GM12865 (cell line): ENCODE data around the gene GDF15.

Source experiments
- DNase-seq: peaks from one replicate; pipeline ENCODE4 v3.0.0; 2010; ENCODE audit warnings: low read depth
- H3K4me3 ChIP-seq: 2 replicates; pipeline ENCODE4 v1.5.1; 2011; ENCODE audit warnings: mild to moderate bottlenecking, low read depth, low read length, control low read depth
- TF ChIP-seq, protein P1 (sequence below): IDR thresholded peaks from 2 replicates; pipeline ENCODE4 v1.5.1; 2011; ENCODE audit warnings: low read length, control low read depth, low read depth, inconsistent platforms; ENCODE audit not compliant: insufficient read depth; ENCODE audit errors: missing control alignments

Gene GDF15

GRCh38 chr19:18415178-18415867, 29.4 kb downstream of the GDF15 start:
- no peak for DNase-seq
- TF ChIP-seq, protein P1, sequence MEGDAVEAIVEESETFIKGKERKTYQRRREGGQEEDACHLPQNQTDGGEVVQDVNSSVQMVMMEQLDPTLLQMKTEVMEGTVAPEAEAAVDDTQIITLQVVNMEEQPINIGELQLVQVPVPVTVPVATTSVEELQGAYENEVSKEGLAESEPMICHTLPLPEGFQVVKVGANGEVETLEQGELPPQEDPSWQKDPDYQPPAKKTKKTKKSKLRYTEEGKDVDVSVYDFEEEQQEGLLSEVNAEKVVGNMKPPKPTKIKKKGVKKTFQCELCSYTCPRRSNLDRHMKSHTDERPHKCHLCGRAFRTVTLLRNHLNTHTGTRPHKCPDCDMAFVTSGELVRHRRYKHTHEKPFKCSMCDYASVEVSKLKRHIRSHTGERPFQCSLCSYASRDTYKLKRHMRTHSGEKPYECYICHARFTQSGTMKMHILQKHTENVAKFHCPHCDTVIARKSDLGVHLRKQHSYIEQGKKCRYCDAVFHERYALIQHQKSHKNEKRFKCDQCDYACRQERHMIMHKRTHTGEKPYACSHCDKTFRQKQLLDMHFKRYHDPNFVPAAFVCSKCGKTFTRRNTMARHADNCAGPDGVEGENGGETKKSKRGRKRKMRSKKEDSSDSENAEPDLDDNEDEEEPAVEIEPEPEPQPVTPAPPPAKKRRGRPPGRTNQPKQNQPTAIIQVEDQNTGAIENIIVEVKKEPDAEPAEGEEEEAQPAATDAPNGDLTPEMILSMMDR = no peak
- H3K4me3 ChIP-seq = no peak overlapping the region

GRCh38 chr19:18416778-18417249, 30.9 kb downstream of the GDF15 start:
- DNase-seq = peak; percentile 80
- TF ChIP-seq, protein P1 = no peak

DNA sequence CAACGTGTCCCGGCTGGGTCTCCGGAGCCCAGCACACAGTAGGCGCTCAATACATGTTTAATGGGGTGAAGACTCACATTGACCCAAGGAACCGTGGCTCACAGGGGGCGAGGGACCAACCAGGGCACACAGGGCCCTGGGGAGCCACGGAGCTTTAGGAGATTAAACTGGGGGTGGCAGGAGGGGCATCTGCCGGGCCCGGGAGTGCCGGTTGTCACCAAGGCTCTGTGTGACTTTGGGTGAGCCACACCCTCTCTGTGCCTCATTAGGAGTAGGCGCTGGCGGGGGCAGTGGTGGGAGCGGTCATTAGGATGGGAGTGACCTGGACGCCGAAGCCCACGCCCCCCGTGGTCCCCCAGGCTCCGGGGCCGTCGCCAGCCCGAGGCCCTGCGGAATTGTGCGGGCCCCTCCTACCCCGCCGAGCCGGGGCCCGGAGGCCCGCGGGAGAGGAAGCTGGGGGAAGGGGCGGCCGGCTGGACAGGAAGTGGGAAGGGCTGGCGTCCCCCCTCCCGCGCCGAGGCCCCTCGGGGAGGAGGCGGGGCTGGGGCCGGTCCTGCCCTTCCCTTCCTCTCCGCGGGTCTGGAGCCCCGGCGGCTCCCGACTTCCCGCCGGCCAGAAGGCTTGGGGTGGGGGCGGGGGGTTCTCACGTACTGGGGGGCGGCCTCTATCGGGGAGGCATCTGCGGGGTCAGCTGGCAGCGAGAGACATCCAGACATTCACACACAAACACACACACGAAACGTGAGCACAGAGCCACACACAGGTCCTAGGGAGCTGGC, 31.5 kb downstream of the GDF15 start:
- H3K4me3 ChIP-seq = peak overlapping the region; percentile 58
- peak; percentile 66 for DNase-seq
- TF ChIP-seq, protein P1 = no peak

More at GRCh38 chr19:18416778-18417249, 30.9 kb downstream of the GDF15 start:
- peak overlapping the region; percentile 58 for H3K4me3 ChIP-seq

- H3K4me3 ChIP-seq = peak overlapping the region; percentile 58; the same call in 1 of the 2 replicates
- TF ChIP-seq, protein P1 = no peak
- peak; percentile 8 for DNase-seq
Observed at GRCh38 chr19:18418029-18418482, 32.1 kb downstream of the GDF15 start.

- DNase-seq = peak; percentile 19
- TF ChIP-seq, protein P1 = no peak
- H3K4me3 ChIP-seq = peak overlapping the region; percentile 34
Observed at GRCh38 chr19:18418483-18419194, 32.7 kb downstream of the GDF15 start.

GRCh38 chr19:18419195-18419698, 33.3 kb downstream of the GDF15 start, which contains the start of gene SSBP4:
TSS of gene SSBP4 (plus strand) at chr19:18419398. CDS start at chr19:18419649, 251 bp downstream.
- TF ChIP-seq, protein P1 = peak; percentile 34
- peak; percentile 85 for DNase-seq
- peak within 1 kb of the TSS; percentile 65 for H3K4me3 ChIP-seq
